Activated CD4-positive, alpha-beta memory T cell treated with anti-CD3 and anti-CD28 coated beads, Interleukin-2, amount 10 ng/mL, durations not matched to agents 7 days and 5 days (primary cell): Measurements from ENCODE around the gene CCDC54. TPM values are rescaled to one million over a fixed set of nuclear protein-coding genes. Genes with fewer than 3 reads are reported as not detected.

Source experiments
- CTCF ChIA-PET: fragments of 350-600 bp; sonication (Branson Sonifier 250); formaldehyde crosslinking; loops from one replicate; lab custom pipeline; 2021; ENCODE audit warnings: antibody characterized with exemption, inconsistent platforms; lab: Charles Lee
- POLR2A ChIA-PET: fragments of 350-600 bp; sonication (Branson Sonifier 250); formaldehyde crosslinking; loops from one replicate; lab custom pipeline; 2021; ENCODE audit warnings: antibody characterized with exemption; lab: Charles Lee
- DNase-seq: peaks from one replicate; pipeline ENCODE4 v3.0.0-alpha.2; 2020
- H3K27ac Mint-ChIP-seq: one replicate; pipeline ENCODE4 v1.8.0; 2021; ENCODE audit warnings: mild to moderate bottlenecking, mixed read lengths
- H3K27me3 Mint-ChIP-seq: one replicate; pipeline ENCODE4 v1.8.0; 2021; ENCODE audit warnings: mixed read lengths
- H3K36me3 Mint-ChIP-seq: one replicate; pipeline ENCODE4 v1.8.0; 2021; ENCODE audit warnings: low read depth, mixed read lengths
- H3K4me1 Mint-ChIP-seq: one replicate; pipeline ENCODE4 v1.8.0; 2021; ENCODE audit warnings: mixed read lengths
- H3K4me3 Mint-ChIP-seq: one replicate; pipeline ENCODE4 v1.8.0; 2021; ENCODE audit warnings: mild to moderate bottlenecking, mixed read lengths
- H3K9me3 Mint-ChIP-seq: one replicate; pipeline ENCODE4 v1.8.0; 2021; ENCODE audit warnings: mixed read lengths
- total RNA-seq, 2 experiments: library from RNA; stranded (reverse); gene quantifications; one replicate each; pipeline ENCODE4 v1.2.3, GENCODE V29; 2021

CCDC54 gene
- total RNA-seq, 2 experiments from 2014 or later = not detected

DNA sequence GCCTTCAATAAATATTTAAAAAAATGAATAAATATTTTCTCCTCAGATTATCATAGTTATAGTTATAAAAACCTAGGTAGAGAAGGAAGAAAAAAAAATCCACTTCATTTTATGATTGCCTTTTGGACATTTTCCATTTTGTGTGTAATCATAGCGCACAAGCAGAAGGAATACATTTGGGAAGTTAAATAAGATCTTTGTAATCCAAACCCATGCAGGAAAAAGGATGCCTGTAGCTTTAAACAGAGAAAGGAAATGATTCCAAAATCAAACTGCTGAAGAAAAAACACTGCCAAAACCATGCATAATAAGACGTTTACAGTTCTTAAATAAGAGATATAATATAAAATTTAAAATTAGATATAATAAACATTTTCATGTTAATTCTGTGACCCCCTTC, 7.4 kb upstream of the CCDC54 start:
- no peaks in the 10 kb centered on the region for H3K36me3 Mint-ChIP-seq
- no peak overlapping the region for H3K4me3 Mint-ChIP-seq
- peaks cover 16% of the 10 kb centered on the region for H3K27me3 Mint-ChIP-seq
- H3K27ac Mint-ChIP-seq = no peak overlapping the region
- peaks cover 11% of the 10 kb centered on the region for H3K4me1 Mint-ChIP-seq
- peaks cover 3% of the 10 kb centered on the region for H3K9me3 Mint-ChIP-seq
- no peak for DNase-seq
- ChIA-PET CTCF (no interaction called here), POLR2A (no interaction called here)

DNA sequence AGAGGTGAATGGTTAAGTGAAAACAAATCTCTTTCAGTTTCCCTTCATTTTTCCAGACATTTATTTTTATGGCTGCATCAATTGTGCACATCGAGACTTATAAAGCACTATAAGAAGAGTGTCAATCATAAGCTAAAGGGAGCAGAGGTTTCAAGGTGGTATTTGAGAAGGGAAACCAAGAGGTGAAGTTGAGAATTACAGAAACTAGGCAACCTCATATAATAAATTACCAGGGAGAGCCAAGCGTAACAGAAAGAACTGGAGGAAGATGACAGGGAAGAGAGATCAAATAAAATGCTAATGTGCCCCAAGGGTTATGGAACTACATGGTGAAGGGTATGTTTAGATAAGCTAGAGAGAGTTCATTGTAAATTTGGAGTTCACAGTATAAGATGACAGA, 6.3 kb upstream of the CCDC54 start:
- ChIA-PET POLR2A (no interaction called here), CTCF (no interaction called here)
- Mint-ChIP-seq H3K27me3 (peaks cover 13% of the 10 kb centered on the region), H3K4me1 (peaks cover 11% of the 10 kb centered on the region), H3K27ac (no peak overlapping the region), H3K9me3 (peaks cover 3% of the 10 kb centered on the region), H3K4me3 (no peak overlapping the region), H3K36me3 (no peaks in the 10 kb centered on the region)
- DNase-seq = no peak

DNA sequence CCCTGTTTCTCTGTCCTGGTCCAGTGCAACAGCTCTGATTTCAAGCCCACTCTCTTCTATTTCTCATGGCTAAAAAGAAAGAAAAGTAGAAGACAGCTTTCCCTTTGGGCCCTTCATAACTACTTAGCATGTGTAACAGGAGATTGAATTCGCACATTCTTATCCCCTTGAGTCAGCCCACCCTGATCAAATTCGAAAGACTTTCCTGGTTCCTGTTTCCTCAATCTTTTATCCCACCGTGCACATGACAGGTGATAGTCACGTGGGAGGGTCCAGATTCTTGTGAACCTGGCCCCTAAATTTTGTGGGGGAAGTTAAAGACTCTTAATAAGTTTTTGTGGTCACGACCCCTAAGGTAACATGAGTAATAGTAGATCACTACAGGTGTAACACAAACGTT, 4.7 kb upstream of the CCDC54 start:
- peaks cover 15% of the 10 kb centered on the region for H3K27me3 Mint-ChIP-seq
- POLR2A ChIA-PET = no interaction called here
- DNase-seq = no peak
- CTCF ChIA-PET = no interaction called here
- H3K4me3 Mint-ChIP-seq = no peak overlapping the region
- H3K27ac Mint-ChIP-seq = no peak overlapping the region
- peaks cover 2% of the 10 kb centered on the region for H3K4me1 Mint-ChIP-seq
- H3K36me3 Mint-ChIP-seq = no peaks in the 10 kb centered on the region
- H3K9me3 Mint-ChIP-seq = peaks cover 3% of the 10 kb centered on the region

DNA sequence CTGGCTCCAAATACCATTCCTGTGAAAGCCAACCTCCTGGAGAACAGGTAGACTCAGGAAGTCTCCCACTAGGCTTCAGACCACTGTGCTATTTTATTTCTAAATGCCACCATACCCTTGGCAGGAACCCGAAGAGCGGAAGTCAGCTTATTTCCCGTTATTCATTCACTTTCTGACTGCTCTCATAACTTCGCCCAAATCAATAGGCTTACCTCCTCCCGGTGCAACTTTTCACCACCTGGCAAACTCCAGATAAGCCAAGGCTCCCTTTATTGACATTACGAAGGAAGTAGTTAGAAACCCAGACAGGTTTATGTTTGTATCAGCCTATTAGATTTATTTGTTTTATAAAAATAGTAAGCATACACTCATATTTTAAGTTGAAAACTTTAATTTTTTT, 3.3 kb upstream of the CCDC54 start:
- H3K9me3 Mint-ChIP-seq = no peaks in the 10 kb centered on the region
- no peaks in the 10 kb centered on the region for H3K4me1 Mint-ChIP-seq
- no peak for DNase-seq
- peaks cover 15% of the 10 kb centered on the region for H3K27me3 Mint-ChIP-seq
- no peak overlapping the region for H3K4me3 Mint-ChIP-seq
- no peak overlapping the region for H3K27ac Mint-ChIP-seq
- no peaks in the 10 kb centered on the region for H3K36me3 Mint-ChIP-seq
- ChIA-PET POLR2A (no interaction called here), CTCF (interaction anchor here (1.2 to 1.4 kb wide), 2 partner anchors 10 to 47 kb away, joined by 3 to 4 read pairs; no protein-coding TSS in a partner anchor)

DNA sequence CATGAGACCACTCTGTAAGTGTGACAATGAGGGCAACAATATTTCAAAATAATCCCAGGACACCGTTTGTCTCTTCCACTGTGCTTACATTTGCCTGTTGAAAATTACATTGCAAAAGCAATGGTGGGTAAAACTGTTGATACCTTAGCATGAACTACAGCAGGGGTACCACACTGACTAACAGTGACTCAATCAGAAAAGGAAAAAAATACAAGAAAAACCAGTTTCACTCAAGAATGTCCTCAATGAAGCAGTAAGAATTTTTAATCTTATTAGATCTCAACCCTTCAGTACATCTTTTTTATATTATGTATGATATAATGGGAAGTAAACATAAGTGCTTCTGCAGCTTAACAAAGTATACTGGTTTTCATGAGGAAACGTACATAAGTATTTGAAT, 1.6 kb upstream of the CCDC54 start:
- ChIA-PET POLR2A (no interaction called here), CTCF (no interaction called here)
- H3K4me1 Mint-ChIP-seq = no peaks in the 10 kb centered on the region
- H3K4me3 Mint-ChIP-seq = no peak overlapping the region
- peaks cover 17% of the 10 kb centered on the region for H3K27me3 Mint-ChIP-seq
- no peaks in the 10 kb centered on the region for H3K36me3 Mint-ChIP-seq
- no peak overlapping the region for H3K27ac Mint-ChIP-seq
- no peak for DNase-seq
- no peaks in the 10 kb centered on the region for H3K9me3 Mint-ChIP-seq

DNA sequence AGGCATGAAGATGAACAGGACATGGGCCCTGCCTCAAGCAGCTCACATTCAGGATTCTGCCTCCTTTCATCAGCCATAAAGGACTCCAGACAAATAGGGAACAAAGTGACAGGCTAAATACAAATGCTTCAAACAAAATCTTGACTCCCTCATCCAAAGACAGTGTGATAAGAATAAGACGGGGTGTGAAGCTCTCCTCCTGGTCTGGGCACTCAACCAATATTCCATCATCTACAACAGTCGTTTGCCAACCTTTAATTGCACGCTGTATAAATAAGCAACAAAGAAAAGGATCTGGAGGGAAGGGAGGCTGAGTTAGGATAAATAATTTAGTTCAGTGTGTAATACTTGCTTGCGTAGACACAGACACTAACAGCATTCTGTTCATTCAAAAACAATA, 5.4 kb downstream of the CCDC54 start:
- Mint-ChIP-seq H3K27ac (no peak overlapping the region), H3K36me3 (no peaks in the 10 kb centered on the region), H3K4me3 (no peak overlapping the region), H3K4me1 (no peaks in the 10 kb centered on the region), H3K27me3 (peaks cover 23% of the 10 kb centered on the region), H3K9me3 (no peaks in the 10 kb centered on the region)
- POLR2A ChIA-PET = no interaction called here
- CTCF ChIA-PET = no interaction called here
- no peak for DNase-seq

DNA sequence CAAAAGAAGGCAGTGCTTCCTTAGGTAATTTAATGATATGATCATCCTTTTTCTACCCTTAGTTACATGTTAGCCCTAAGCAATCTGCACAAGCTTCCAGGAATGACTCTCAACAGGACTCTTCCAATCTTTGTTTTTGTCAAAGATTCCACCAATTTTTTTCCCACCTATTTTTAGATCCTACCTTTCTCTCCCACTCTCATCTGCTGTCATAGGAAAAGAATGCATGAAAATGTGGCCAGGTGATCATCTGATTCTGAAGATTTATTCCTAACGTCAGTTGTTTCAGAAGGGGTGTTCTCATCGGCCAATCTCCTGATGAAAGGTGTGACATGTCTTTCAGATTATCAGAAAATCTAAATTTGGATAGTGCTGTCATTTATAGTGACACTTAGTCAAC, 7.2 kb downstream of the CCDC54 start:
- H3K4me1 Mint-ChIP-seq = no peaks in the 10 kb centered on the region
- peaks cover 20% of the 10 kb centered on the region for H3K27me3 Mint-ChIP-seq
- no peak for DNase-seq
- POLR2A ChIA-PET = no interaction called here
- CTCF ChIA-PET = no interaction called here
- no peaks in the 10 kb centered on the region for H3K9me3 Mint-ChIP-seq
- H3K4me3 Mint-ChIP-seq = no peak overlapping the region
- H3K27ac Mint-ChIP-seq = no peak overlapping the region
- no peaks in the 10 kb centered on the region for H3K36me3 Mint-ChIP-seq

DNA sequence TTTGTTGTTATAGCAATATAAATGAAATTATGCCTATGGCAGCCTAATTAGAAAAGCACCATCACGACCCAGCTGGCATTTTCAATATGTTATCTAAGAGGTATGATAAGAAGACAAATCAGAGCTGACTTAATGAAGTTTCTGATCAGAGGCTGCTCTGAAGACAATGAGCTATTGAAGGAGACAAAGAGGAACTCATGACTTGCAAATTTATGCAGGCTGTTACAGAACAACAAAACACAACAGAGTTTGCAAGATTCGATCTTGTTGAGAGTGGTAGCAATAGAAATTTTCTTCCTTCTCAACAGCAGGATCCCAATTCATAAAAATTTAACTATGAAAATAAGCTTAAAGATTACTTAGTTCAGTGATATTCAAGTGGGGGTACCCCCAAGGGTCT, 7.7 kb downstream of the CCDC54 start:
- ChIA-PET POLR2A (no interaction called here), CTCF (no interaction called here)

DNA sequence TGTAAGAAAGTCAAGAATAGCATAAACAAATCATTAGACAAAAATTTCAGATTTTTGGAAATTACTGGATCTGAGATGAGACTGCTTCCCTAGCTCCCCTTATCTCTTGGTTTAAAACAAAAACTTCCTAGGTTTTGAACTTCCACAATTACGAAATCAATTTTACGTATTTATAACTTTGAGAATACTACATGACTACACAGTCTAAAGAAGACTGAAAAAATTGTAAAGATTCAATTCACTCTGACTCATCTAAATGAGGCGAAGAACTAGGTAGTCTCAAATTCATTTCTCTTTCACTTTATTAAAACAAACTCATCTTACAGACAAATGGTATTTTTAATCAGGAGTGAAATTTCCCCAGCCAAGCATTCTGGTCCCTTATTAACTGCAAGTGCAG, 10.3 kb downstream of the CCDC54 start:
- H3K36me3 Mint-ChIP-seq = no peaks in the 10 kb centered on the region
- H3K27me3 Mint-ChIP-seq = peaks cover 11% of the 10 kb centered on the region
- POLR2A ChIA-PET = no interaction called here
- H3K27ac Mint-ChIP-seq = no peak overlapping the region
- H3K4me1 Mint-ChIP-seq = no peaks in the 10 kb centered on the region
- no peak overlapping the region for H3K4me3 Mint-ChIP-seq
- DNase-seq = no peak
- CTCF ChIA-PET = no interaction called here
- no peaks in the 10 kb centered on the region for H3K9me3 Mint-ChIP-seq

More for the DNA sequence above, 7.7 kb downstream of the CCDC54 start:
- Mint-ChIP-seq H3K4me3 (no peak overlapping the region), H3K9me3 (no peaks in the 10 kb centered on the region), H3K27ac (no peak overlapping the region), H3K36me3 (no peaks in the 10 kb centered on the region), H3K4me1 (no peaks in the 10 kb centered on the region), H3K27me3 (peaks cover 20% of the 10 kb centered on the region)
- no peak for DNase-seq

DNA sequence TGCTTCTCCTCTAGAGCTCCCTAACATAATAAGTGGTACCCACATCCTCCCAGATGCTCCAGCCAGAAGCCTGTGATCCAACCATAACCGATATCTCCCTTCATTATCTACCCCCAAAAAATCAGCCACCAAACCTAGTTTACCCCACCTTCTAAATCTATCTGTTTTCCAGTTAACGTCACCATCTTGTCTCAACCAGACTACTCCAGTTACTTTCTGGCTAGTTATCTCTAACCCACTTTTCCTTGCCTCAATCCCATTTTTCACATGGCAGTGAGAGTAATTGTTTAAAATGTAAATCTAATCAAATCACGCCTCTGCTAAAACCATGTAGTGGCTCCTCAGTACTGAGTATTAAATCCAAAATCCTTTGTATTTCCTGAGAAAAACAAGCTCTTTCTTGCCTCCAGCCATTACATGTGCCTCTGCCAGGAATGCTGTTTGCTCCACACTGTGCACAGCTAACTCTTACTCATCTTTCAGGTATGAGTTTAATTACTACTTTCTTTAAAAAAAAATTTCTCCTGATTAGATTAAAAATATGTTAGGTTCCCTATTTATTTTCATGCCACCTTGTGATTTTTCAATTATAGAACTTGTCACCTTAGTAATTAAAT, 15.4 kb downstream of the CCDC54 start:
- Mint-ChIP-seq H3K36me3 (no peaks in the 10 kb centered on the region), H3K9me3 (no peaks in the 10 kb centered on the region), H3K4me1 (no peaks in the 10 kb centered on the region), H3K27me3 (peaks cover 10% of the 10 kb centered on the region), H3K27ac (no peak overlapping the region), H3K4me3 (no peak overlapping the region)
- ChIA-PET CTCF (interaction anchor here (1.5 kb wide), 1 partner anchor 10 kb away, joined by 3 read pairs; no protein-coding TSS in a partner anchor), POLR2A (no interaction called here)
- no peak for DNase-seq

DNA sequence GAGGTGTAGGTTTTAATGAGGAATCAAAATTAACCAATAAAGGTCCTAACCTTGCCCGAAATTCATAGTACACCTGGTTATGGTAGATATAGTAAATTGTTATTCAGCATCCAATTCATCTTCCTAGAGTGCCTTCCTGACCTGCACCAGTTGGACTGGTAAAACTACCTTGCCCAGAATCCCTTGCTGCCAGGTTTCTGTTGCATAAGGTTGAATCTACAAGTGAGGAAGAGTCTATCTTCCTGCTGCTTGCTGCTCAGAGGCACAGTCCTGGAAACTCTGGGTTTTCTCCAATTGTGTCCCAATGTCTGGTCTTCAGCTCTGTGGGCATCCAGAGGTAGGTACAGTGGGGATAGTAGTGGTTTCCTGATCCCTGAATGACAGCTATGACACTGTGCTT, 17.3 kb downstream of the CCDC54 start:
- Mint-ChIP-seq H3K36me3 (no peaks in the 10 kb centered on the region), H3K4me1 (no peaks in the 10 kb centered on the region), H3K4me3 (no peak overlapping the region), H3K27ac (no peak overlapping the region), H3K9me3 (no peaks in the 10 kb centered on the region), H3K27me3 (peaks cover 16% of the 10 kb centered on the region)
- POLR2A ChIA-PET = no interaction called here
- CTCF ChIA-PET = no interaction called here
- no peak for DNase-seq

DNA sequence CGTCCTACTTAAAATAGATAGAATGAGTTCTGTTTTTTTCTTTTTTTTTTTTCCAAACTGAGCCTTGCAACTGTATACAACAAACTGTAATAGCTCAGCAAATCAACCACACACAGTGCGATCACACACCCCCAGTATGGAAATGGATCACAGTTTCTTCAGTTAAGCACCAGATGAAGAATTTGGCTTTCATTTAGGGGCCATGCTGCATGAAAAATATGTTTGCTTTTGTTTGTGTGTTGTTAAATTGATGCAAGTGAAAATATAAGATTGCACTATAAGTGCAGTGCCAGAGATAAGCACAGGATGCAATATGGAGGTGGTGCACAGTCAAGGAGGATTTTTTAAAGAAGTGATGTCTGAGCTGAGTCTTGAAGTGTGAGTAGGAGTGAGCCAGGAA, 17.8 kb downstream of the CCDC54 start:
- Mint-ChIP-seq H3K36me3 (no peaks in the 10 kb centered on the region), H3K4me3 (no peak overlapping the region), H3K4me1 (no peaks in the 10 kb centered on the region), H3K9me3 (no peaks in the 10 kb centered on the region), H3K27ac (no peak overlapping the region), H3K27me3 (peaks cover 16% of the 10 kb centered on the region)
- no peak for DNase-seq
- ChIA-PET CTCF (interaction anchor here (1.0 to 1.4 kb wide), 2 partner anchors 9 to 124 kb away, joined by 3 read pairs; no protein-coding TSS in a partner anchor), POLR2A (no interaction called here)

DNA sequence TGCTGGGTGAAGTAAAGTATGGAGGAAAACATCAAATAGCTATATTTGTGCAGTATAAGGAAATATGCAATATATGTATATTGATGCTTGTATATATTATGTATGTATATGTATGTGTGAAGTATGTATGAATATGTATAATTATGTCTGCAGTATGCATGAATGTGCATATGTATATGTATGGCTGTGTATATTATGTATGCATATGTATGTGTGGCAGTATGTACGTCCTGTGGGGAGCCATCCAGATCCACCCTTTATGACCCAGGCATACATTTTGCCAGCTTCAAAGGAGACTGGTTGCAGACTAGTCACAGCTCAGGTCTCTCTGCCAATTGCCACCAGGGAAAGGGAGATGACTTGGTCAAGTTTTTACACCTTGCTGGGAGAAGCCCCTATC, 24.1 kb downstream of the CCDC54 start:
- CTCF ChIA-PET = interaction anchor here (0.6 kb wide), 1 partner anchor 316 kb away, joined by 3 read pairs; no protein-coding TSS in a partner anchor
- Mint-ChIP-seq H3K27ac (no peak overlapping the region), H3K36me3 (no peaks in the 10 kb centered on the region)

DNA sequence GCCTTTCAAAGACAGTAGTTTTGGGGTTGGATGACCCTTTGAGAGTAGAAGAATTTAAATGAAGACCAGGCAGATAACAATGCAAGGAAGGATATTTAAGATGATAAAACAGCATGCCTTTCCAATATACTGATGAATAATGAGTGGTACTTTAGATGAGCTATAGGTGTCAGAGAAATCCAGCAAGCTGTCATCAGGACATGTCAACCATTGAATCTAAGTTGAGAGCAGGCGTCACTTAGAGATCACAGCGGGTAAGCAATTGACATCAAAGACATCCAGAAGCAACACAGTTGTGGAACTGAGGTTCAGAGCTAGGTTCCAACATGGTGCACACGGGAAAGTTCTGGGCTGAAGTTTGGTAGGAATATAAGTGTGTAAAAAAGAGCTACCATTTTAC, 25.0 kb downstream of the CCDC54 start:
- ChIA-PET CTCF (interaction anchor here (0.8 kb wide), 1 partner anchor 9 kb away, joined by 3 read pairs; no protein-coding TSS in a partner anchor), POLR2A (no interaction called here)
- H3K36me3 Mint-ChIP-seq = no peaks in the 10 kb centered on the region
- no peak for DNase-seq
- H3K4me3 Mint-ChIP-seq = no peak overlapping the region
- H3K4me1 Mint-ChIP-seq = no peaks in the 10 kb centered on the region
- H3K27ac Mint-ChIP-seq = no peak overlapping the region
- peaks cover 12% of the 10 kb centered on the region for H3K27me3 Mint-ChIP-seq
- H3K9me3 Mint-ChIP-seq = no peaks in the 10 kb centered on the region

More for the DNA sequence above, 24.1 kb downstream of the CCDC54 start:
- peaks cover 16% of the 10 kb centered on the region for H3K27me3 Mint-ChIP-seq
- POLR2A ChIA-PET = no interaction called here
- H3K4me1 Mint-ChIP-seq = no peaks in the 10 kb centered on the region
- no peak for DNase-seq
- no peak overlapping the region for H3K4me3 Mint-ChIP-seq
- no peaks in the 10 kb centered on the region for H3K9me3 Mint-ChIP-seq
